Progenitor cell of endocrine pancreas (in vitro differentiated cells): ENCODE results near the gene STK26. TPM values are rescaled to one million over a fixed set of nuclear protein-coding genes. Genes with fewer than 3 reads are reported as not detected.

ENCODE experiments used
- DNase-seq: peaks from one replicate; pipeline ENCODE4 v3.0.0; 2021; ENCODE audit warnings: low spot score; ENCODE audit not compliant: unreplicated experiment
- H3K27ac Mint-ChIP-seq: 2 replicates; pipeline ENCODE4 v1.8.0; 2021; ENCODE audit warnings: mild to moderate bottlenecking, moderate library complexity, mixed read lengths
- H3K27me3 Mint-ChIP-seq: 2 replicates; pipeline ENCODE4 v1.8.0; 2021; ENCODE audit warnings: mixed read lengths
- H3K36me3 Mint-ChIP-seq: 2 replicates; pipeline ENCODE4 v1.8.0; 2022; ENCODE audit warnings: mixed read lengths; ENCODE audit not compliant: insufficient read depth
- H3K4me1 Mint-ChIP-seq: 2 replicates; pipeline ENCODE4 v1.8.0; 2021; ENCODE audit warnings: low read depth, mixed read lengths
- H3K4me3 Mint-ChIP-seq: 2 replicates; pipeline ENCODE4 v1.8.0; 2021; ENCODE audit warnings: low read depth, mild to moderate bottlenecking, moderate library complexity, mixed read lengths
- H3K9me3 Mint-ChIP-seq: 2 replicates; pipeline ENCODE4 v1.8.0; 2021; ENCODE audit warnings: low read depth, mixed read lengths
- CTCF ChIP-seq: fragments of 200-600 bp; sonication (generic); IDR thresholded peaks from one replicate; pipeline ENCODE4 v1.5.0; 2021; ENCODE audit warnings: antibody characterized with exemption, mild to moderate bottlenecking; ENCODE audit not compliant: unreplicated experiment
- total RNA-seq: library from RNA; stranded (reverse); gene quantifications from 2 replicates; pipeline ENCODE4 v1.2.1, GENCODE V29; 2021

The STK26 gene
- total RNA-seq, 1 donor from 2014 or later: 65.2 TPM

DNA sequence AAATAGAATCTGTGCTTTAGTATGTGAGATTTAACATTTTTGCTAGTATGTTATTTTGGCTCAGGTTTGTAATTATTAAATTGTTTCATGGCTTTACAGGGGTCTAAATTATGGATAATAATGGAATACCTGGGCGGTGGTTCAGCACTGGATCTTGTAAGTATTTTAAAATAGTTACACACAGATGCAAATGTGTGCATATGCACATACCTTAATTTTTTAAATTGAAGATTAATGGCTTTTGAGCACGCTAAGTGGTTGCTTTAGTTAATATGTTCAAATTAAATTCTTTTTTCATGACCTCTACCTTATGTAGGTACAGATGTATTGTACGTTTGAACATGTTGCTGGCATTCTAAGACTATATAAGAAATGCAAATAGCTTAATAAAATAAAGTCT, 40.2 kb downstream of the STK26 start:
- H3K4me1 Mint-ChIP-seq: peaks cover 1% of the 10 kb centered on the region
- no peak for TF ChIP-seq CTCF
- H3K27me3 Mint-ChIP-seq: no peaks in the 10 kb centered on the region
- no peak overlapping the region for H3K4me3 Mint-ChIP-seq
- peaks cover 7% of the 10 kb centered on the region for H3K36me3 Mint-ChIP-seq
- H3K27ac Mint-ChIP-seq: no peak overlapping the region
- no peak for DNase-seq
- H3K9me3 Mint-ChIP-seq: no peaks in the 10 kb centered on the region

- H3K27ac Mint-ChIP-seq: no peak overlapping the region
- peaks cover 1% of the 10 kb centered on the region for H3K4me1 Mint-ChIP-seq
- TF ChIP-seq CTCF: no peak
- no peaks in the 10 kb centered on the region for H3K9me3 Mint-ChIP-seq
- no peaks in the 10 kb centered on the region for H3K27me3 Mint-ChIP-seq
- peaks cover 10% of the 10 kb centered on the region for H3K36me3 Mint-ChIP-seq
- H3K4me3 Mint-ChIP-seq: no peak overlapping the region
- no peak for DNase-seq
These were observed 40.8 kb downstream of the STK26 start for GRCh38 chrX:132063862-132064261.

GRCh38 chrX:132068405-132068804, 45.3 kb downstream of the STK26 start:
- no peak for DNase-seq
- Mint-ChIP-seq H3K9me3 (no peaks in the 10 kb centered on the region), H3K27me3 (no peaks in the 10 kb centered on the region), H3K4me3 (no peak overlapping the region), H3K27ac (no peak overlapping the region), H3K4me1 (peaks cover 1% of the 10 kb centered on the region), H3K36me3 (peaks cover 10% of the 10 kb centered on the region)
- TF ChIP-seq CTCF: no peak

GRCh38 chrX:132071254-132071653, 48.2 kb downstream of the STK26 start:
- Mint-ChIP-seq H3K4me3 (no peak overlapping the region), H3K27me3 (no peaks in the 10 kb centered on the region), H3K36me3 (peaks cover 15% of the 10 kb centered on the region), H3K9me3 (no peaks in the 10 kb centered on the region), H3K27ac (no peak overlapping the region), H3K4me1 (peaks cover 3% of the 10 kb centered on the region)
- DNase-seq: no peak
- TF ChIP-seq CTCF: peak; percentile 51

DNA sequence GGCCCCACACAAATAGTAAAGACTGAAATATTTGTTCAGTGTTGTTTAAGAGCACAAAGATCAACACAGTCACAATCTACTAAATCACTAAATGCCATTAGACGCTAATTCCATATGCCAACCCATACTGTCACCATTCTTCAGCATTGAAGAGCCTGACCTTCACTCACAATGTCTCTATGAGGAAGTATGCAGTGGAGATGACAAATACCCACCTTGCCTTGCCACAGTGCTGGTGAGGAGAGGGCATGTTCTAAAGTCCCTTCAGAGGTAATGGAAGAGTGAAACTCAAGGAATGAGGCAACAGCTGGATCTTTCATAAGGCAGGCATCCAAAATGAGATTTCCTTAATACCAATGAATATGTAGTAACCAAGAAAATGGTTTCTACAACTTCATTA, 54.3 kb downstream of the STK26 start:
- Mint-ChIP-seq H3K36me3 (peaks cover 7% of the 10 kb centered on the region), H3K27me3 (no peaks in the 10 kb centered on the region), H3K27ac (no peak overlapping the region), H3K4me1 (peaks cover 2% of the 10 kb centered on the region), H3K4me3 (no peak overlapping the region), H3K9me3 (no peaks in the 10 kb centered on the region)
- no peak for DNase-seq
- no peak for TF ChIP-seq CTCF

DNA sequence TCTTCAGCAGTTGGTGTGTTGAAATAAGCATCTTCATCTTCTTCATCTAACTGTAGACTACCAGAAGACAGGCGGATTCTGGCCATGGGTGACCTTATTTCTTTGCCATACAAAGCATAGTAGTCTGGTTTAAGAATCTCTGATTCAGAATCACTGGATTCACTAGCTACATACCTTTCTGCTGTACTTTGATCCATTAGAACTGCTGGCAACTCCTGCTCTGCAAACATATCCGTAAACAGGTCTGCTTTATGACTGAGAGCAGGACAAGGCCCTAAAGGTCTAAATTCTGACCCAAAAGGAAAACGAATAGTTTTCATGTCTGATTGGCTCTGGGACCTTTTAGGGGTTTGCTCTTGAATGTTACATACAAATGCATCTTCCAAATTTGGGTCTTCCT, 54.8 kb downstream of the STK26 start:
- peaks cover 6% of the 10 kb centered on the region for H3K36me3 Mint-ChIP-seq
- no peak for TF ChIP-seq CTCF
- H3K4me1 Mint-ChIP-seq: peaks cover 2% of the 10 kb centered on the region
- no peak overlapping the region for H3K27ac Mint-ChIP-seq
- H3K4me3 Mint-ChIP-seq: no peak overlapping the region
- H3K27me3 Mint-ChIP-seq: no peaks in the 10 kb centered on the region
- H3K9me3 Mint-ChIP-seq: no peaks in the 10 kb centered on the region
- DNase-seq: no peak
